HG02763 (cell line): ENCODE results near the gene TBC1D24.
"Not testable (repeated sequence)": the region's sequence is repeated elsewhere in the genome, so short reads cannot be mapped to it uniquely, and the experiment has no call there.

Source experiments
- ATAC-seq: cut with Tn5 transposase; IDR thresholded peaks from one replicate; pipeline ENCODE4 v1.9.1; 2021; ENCODE audit warnings: mild to moderate bottlenecking, moderate library complexity; ENCODE audit not compliant: unreplicated experiment

The TBC1D24 gene

DNA sequence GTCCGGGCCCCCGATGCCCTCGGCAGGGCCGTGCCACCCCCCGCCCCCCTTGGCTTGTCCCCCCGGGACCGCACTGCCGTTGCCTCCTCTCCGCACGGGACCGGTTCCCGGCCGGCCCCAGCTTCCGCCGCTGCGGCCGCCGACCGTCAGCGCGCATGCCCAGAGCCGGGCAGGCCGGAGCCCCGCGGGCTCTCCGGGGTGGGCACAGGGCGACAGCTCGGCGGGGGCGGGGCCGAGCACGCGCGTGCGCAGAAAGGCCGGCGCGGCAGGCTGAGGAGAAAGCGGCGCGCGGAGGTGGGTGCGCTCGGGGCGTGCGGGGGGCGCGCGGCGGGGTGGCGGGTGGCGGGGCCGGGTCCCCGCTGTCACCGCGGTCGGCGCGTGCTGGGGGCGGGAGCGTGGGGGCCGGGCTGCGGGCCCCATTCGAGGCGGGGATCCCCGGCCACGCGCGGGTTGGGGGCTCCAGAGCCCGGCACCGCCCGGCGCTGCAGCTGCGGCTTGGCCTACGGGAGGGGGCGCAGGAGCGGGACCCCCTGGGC, at the start of gene TBC1D24:
Gene TBC1D24 (plus strand): TSS at position 251 of the 536 bp plus-strand sequence. CDS start 21,022 bp downstream, outside the sequence.
- peak; percentile 64 for ATAC-seq

DNA sequence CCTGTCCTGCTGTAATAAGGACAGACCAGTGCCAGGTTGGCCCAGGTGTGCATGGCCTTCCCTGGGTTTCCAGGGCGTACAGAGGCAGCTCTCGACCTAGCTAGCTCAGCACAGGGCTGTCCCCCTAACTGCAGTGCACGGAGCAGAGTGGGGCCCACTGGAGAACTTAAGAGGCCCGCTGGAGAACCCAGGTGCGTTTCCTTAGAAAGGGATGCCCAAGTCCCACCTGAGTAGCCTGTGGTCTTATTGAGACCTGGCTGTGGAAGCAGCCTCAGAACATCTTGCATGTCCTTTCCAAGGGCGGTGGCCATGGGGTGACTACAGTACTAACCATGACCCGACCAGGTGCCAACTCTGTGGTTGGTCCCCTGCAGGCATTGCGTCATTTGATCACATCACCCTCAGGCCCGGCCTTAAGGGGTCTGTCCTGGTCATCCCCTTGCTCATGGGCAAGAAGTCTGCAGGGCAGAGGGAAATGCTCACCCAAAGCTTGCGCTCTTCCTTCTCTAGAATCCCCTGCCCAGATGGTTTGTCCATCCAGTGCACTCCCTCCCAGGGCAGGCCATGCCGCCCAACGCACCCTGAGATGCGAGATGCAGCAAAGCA, 49.0 kb upstream of the TBC1D24 start:
- no peak for ATAC-seq

DNA sequence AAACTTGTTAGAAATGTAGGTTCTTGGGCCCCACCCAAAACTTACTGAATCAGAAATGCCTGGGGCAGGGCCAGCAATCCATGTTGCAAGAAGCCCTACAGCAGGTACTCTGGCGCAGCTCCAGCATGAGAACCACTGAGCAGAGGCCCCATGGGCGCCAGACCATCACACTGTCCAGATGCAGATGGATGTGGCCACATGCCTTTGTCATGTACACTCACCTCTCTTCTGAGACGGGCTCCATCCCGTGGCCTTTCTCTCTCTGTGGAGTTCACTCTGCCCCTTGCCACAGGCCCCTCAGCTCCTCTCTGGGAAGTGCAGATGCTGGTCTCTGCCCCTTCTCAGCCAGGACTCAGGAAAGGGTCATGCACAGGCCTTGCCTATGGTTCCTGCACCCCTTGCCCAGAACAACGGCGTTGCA, 48.0 kb upstream of the TBC1D24 start:
- ATAC-seq, result no peak

GRCh38 chr16:2427526-2427925, 47.4 kb upstream of the TBC1D24 start:
- no peak for ATAC-seq

- peak; percentile 14 for ATAC-seq
Observed at GRCh38 chr16:2428051-2428783, 46.7 kb upstream of the TBC1D24 start.

- no peak for ATAC-seq
Observed at GRCh38 chr16:2428784-2429033, 46.2 kb upstream of the TBC1D24 start.

GRCh38 chr16:2429034-2429770, 45.7 kb upstream of the TBC1D24 start, which contains the start of gene CCNF:
Gene CCNF, plus strand, starts transcription at chr16:2429447. Its CDS starts 35 bp downstream, at chr16:2429482.
- ATAC-seq, result peak; percentile 87

- peak; percentile 8 for ATAC-seq
Observed at GRCh38 chr16:2429771-2430663, 44.9 kb upstream of the TBC1D24 start.

DNA sequence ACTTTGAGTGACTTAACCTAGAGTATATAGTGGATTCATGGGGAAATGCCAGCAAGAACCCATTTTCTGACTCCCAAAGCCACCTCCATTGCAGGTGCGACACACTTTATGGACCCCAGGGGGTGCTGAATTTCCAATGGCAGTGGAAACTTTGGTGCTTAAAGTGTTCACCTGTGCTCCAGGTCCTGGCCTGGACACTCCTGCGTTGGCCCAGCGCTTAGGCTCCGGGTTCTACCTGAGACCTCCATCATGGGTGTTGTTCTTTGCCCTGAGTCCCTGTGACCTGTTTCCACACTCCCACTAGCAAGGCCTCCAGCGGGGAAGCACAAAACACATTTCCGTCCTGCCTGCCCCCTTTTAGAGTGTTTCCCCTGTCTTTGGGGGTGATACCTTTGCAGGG, 42.6 kb upstream of the TBC1D24 start:
- no peak for ATAC-seq

GRCh38 chr16:2432801-2433505, 42.0 kb upstream of the TBC1D24 start:
- ATAC-seq, result no peak

- not testable (repeated sequence) for ATAC-seq
Observed at GRCh38 chr16:2435236-2435635, 39.7 kb upstream of the TBC1D24 start.

DNA sequence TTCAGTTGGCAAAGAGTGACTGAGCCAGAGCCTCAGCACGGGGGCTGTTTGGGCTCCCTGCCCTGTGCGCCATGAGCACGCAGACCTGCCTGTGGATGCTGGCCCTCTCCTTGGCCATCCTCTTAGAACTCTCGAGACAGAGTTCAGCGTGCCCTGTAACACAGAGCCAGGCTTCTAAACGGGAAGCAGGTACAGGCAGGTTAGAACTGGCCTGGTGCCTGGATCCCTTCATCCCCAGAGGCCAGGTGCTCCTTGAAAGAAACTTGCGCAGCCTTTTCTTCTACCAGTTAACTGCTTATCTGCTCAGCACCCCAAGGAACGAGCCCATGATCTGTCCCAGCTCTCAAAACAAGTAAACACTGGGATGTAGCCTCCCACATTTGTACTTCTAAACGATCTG, 38.8 kb upstream of the TBC1D24 start:
- no peak for ATAC-seq

- ATAC-seq, result no peak
Observed at GRCh38 chr16:2437032-2437790, 37.7 kb upstream of the TBC1D24 start.

DNA sequence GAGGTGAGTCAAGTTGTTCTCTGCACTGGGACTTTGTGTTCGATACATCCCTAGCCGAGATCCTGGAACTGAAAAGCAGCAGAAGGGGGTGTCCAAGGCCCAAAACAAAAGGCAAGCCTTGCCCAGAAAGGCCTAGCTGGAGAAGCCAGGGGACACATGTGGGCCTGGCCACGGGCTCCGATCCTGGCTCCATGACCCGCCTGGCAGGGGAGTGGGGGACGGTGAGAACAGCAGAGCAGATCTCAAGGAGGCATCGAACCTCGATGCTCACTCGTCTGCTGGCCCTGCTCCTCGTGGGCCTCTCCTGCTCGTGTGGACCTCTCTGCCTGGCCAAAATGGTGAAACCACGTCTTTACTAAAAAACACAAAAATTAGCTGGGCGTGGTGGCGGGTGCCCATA, 36.8 kb upstream of the TBC1D24 start:
- ATAC-seq, result no peak

DNA sequence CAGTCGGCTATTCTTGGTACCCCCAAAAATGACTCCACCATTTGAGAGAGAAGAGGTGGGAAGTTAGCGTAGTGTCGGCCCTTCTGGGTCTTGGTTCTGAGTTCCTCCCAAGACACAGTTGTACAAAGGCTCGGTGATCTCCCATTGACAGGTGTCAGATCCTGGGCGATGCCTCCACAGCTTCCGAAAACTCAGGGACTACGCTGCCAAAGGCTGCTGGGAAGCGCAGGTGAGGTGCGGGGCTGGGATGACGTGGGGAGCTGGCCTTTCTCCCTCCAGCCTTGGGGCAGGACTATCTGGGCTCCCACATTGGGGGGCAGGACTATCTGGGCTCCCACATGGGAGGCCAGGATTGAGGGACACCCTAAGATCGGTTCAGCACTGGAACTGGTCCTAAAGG, 35.3 kb upstream of the TBC1D24 start:
- ATAC-seq, result no peak

DNA sequence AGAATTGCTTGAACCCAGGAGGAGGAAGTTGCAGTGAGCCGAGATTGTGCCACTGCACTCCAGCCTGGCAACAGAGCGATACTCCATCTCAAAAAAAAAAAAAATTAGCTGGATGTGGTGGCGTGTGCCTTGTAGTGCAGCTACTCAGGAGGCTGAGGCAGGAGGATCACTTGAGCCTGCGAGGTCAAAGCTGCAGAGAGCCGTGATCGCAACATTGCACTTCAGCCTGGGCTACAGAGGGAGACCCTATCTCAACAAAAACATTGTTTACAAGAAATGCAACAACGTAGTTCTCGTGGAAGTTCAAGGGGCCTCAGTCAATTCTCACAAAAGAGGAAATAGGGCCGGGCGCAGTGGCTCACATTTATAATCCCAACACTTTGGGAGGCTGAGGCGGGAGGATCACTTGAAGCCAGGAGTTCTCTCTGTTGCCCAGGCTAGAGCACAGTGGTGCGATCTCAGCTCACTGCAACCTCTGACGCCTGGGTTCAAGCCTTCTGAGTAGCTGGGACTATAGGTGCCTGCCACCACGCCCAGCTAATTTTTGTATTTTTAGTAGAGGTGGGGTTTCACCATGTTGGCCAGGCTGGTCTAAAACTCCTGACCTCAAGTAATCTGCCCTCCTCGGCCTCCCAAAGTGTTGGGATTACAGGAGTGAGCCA, 33.7 kb upstream of the TBC1D24 start:
- ATAC-seq, result not testable (repeated sequence)

GRCh38 chr16:2443555-2443954, 31.4 kb upstream of the TBC1D24 start:
- no peak for ATAC-seq

GRCh38 chr16:2447920-2448583, 26.9 kb upstream of the TBC1D24 start:
- ATAC-seq, result no peak
